T47D (cell line): ENCODE results near the gene PLEKHM1.
A peak's percentile ranks its signal among the peaks of the same experiment; 100 is the strongest.

ENCODE experiments used
- DNase-seq, 2 experiments: peaks; one replicate each; pipeline versions ENCODE4 v3.0.0 to v3.0.0-alpha.2; 2011 to 2012; ENCODE audit warnings: low read depth in 1 of 2, low spot score in 1 of 2
- JUND ChIP-seq: IDR thresholded peaks from 2 replicates; pipeline ENCODE4 v1.6.1; 2012; ENCODE audit warnings: low read depth
- in situ Hi-C: cut with HindIII; loops from 2 replicates; pipeline ENCODE4 v1.10.0; 2016; ENCODE audit warnings: low sequenced_read_pairs, low pct_unique_long_range_greater_than_20kb

The PLEKHM1 gene

DNA sequence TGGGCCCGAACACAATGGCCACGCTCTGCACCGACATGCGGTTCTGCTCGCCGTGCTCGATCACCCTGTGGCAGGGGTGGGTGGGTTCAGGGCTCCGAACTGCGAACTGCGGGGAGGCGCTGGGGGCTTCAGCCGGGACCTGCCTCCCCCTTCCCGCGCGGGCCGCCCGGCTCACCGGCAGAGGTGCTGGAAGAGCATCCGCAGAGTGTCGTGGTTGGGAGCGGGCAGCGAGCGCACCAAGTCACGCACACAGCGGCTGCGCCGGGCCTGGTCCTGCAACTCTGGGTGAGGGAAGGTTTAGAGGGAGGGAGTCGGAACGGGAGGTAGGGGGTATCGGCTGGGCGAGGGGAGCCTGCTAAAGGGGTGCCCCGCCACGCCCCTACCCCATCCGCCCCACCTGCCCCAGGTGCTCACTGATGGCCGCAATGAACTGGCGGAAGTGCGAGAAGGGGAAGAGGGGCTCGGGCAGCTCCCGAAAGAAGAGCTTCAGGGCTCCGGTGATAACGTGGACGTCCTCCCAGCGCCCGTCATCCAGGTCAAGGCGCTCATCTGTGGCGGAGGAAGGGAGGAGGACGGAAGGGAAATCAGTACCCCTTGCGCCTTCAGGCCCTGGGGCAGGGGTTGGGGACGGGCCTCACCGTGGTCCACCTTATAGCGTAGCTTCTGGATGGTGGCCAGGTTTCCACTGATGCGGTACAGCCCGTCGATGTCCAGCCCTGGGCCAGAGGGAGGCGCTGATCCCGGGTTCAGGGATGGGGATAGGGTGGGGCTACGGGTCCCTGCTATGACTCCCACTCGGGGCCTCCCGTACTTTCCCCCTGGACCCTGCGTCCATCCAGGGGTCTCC lies 94.7 kb downstream of the PLEKHM1 start:
- DNase-seq = no peak
- TF ChIP-seq JUND = no peak
- in situ Hi-C loops = no loop called here

- in situ Hi-C loops = no loop called here
- peak; percentile 72 to 84 for DNase-seq
- no peak for TF ChIP-seq JUND
Observed at GRCh38 chr17:45394913-45395568, 95.5 kb downstream of the PLEKHM1 start.

GRCh38 chr17:45394564-45394912 lies 96.0 kb downstream of the PLEKHM1 start:
- in situ Hi-C loops = no loop called here
- no peak for TF ChIP-seq JUND
- DNase-seq = no peak

DNA sequence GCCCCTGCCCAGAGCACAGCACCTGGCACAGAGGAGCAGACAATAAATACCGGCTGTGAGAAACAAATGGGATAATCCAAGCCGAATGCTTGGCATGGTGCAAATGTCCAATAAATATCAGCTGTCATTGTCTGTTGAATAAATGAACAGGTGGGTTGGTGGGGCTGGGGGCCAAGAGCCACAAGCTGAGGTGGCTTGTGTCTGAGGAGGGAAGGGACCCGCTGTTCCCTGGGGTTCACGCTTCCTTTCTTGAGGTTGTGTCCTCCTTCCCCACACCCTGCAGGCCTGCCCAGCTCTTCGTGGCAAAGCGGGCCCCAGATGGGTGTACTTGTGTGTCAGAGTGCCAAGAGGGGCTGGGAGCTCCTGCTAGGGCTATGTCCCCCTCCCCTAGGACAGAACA lies 96.4 kb downstream of the PLEKHM1 start:
- in situ Hi-C loops = no loop called here
- TF ChIP-seq JUND = no peak
- DNase-seq = no peak

DNA sequence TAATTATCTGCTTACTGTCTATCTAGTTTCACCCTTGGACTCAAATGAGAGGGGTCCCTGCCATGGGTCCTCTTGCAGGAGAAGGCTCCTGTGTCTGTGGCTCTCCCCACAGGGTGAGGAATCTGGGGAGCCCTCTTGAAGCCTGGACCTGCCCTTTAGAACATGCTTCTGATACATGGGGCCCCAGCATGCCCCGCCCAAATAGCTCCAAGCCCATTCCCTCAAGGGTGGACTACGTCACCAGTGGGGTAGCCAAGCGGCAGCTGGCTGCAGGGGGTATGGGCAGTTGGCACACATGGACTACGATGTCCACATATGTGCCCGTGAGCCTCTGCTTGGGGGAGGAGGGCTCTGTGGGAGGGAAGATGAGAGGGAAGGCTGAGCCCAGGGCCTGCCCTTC lies 97.1 kb downstream of the PLEKHM1 start:
- DNase-seq = no peak
- no peak for TF ChIP-seq JUND
- in situ Hi-C loops = no loop called here

DNA sequence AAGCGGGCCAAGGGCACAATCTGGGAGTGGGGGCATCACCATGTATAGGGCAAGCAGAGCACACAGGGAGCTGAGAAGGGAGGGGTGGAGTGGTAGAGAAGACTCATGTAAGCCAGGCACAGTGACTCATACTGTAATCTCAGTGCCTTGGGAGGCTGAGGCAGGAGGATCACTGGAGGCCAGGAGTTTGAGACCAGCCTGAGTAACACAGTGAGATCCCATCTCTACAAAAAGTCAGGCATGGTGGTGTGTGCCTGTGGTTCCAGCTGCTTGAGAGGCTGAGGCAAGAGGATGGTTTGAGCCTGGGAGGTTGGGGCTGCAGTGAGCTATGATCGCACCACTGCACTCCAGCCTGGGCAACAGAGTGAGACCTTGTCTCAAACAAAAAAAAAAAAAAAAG lies 98.6 kb downstream of the PLEKHM1 start:
- in situ Hi-C loops = no loop called here
- no peak for TF ChIP-seq JUND
- no peak for DNase-seq

DNA sequence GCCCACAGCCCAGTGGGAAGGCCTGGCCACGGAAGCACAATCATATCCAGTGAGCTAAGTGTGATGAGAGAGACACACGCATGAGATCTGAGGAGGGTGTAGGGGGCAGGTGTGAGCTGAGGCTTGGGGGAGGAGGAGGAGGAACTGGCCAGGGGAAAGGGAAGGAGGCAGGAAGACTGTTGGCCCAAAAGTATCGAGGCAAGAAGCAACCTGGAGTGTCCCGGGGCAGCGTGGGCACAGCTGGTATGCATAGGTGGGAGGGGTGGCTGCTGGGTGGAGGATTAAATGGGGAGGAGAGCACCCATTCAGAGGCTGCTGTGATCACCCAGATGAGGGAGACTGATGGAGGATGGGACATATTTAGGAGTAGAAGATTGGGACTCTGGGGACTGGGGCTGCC lies 99.2 kb downstream of the PLEKHM1 start:
- DNase-seq = no peak
- in situ Hi-C loops = no loop called here
- TF ChIP-seq JUND = no peak

- DNase-seq = no peak
- in situ Hi-C loops = no loop called here
- TF ChIP-seq JUND = no peak
Observed at GRCh38 chr17:45389354-45389753, 101.2 kb downstream of the PLEKHM1 start.

DNA sequence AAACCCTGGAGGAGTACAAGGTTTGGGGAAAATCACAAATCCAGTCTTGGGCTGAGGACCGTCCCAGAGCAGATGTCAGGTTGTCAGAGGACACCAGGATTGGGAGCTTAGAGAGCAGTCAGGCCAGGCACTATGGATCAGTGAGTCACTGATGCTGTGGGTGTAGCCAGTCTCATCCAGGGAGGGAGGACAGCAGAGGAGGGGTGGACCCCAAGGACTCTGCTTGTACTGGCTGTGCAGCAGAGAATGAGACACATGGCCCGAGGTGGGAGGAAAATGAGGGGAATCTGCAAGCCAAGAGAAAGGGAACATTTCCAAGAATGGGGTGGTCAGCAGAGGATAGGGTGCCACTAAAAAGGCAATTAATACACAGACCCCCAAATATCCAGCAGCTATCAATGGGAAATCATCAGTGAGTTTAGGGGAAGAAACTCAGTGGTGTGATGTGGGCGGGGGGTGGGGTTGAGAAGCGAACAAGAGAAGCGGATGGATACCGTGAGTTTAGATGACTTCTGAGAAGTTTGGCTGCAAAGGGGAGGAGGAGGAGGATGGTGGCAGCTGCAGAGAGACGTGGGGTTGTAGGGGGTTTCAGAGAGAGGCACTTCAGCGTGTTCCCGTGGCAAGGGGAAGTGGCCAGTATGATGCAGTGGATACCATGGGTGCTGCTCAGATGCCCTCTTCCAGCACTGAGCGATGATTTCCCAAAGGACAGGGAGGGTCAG lies 101.8 kb downstream of the PLEKHM1 start:
- in situ Hi-C loops = no loop called here
- no peak for DNase-seq
- no peak for TF ChIP-seq JUND

- DNase-seq = no peak
- in situ Hi-C loops = no loop called here
- no peak for TF ChIP-seq JUND
Observed at GRCh38 chr17:45387739-45388138, 102.8 kb downstream of the PLEKHM1 start.

- DNase-seq = no peak
- TF ChIP-seq JUND = no peak
- in situ Hi-C loops = no loop called here
Observed at GRCh38 chr17:45386178-45386577, 104.3 kb downstream of the PLEKHM1 start.
